Fibroblast of skin of right biceps (primary cell): ENCODE measurements around the gene UBE3B.

Experiments
- DNase-seq: peaks from one replicate; pipeline ENCODE4 v3.0.0-alpha.2; 2013

UBE3B gene

DNA sequence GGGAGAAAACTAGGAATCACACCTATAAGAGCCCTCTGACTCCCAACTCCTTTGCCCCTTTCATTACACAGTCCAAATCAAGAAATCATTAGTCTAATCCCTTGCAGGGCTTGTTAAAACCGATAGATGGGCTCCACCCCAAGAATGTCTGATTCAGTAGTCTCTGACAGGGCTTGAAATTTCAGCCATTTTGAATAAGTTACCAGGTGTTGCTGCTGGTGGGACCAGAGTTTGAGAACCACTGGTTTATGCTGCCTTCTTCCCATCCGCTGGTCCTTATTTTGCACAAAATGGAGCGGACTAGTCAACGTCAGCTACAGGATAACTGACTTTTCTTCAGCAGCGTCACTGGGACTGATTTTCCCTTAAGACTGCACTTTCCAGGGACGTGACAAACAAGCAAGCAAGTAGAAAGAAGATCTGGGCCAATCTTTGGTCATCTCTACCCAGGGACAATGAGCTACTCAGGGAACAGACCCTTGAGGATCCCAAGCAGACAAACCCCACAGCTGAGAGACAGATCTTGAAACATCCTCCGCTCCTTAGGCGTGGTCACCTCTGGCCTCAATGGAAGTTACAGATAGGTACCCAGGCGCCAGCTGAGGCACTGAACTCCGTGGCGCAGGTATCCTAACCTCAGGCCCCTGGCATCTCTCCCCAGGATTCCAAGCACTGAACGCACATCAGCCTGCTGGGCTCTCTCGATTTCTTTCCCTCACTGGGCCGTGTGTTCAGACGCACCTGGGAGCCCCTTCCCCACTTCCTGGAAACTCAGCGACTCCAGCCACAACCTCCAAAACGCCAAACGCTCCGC, 1.2 kb upstream of the UBE3B start:
- DNase-seq = peak; percentile 26

DNA sequence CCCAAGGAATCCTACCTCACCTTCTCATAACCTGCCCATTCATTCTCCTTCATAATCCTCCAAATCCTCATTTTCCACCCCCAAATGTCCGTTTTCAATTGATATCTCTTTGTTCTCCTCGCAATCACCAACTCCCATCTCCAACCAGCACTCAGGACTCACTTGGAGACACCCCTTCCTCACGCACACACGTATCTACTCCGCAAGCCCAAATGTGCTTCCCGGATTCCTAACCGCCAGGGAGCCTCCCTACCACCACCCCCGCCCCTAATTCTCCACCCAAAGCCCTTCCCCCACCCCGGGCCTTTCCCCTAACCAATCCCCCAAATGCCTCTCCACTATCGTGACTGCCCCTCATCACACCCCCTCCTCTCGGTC, 638 bp upstream of the UBE3B start:
- no peak for DNase-seq

DNA sequence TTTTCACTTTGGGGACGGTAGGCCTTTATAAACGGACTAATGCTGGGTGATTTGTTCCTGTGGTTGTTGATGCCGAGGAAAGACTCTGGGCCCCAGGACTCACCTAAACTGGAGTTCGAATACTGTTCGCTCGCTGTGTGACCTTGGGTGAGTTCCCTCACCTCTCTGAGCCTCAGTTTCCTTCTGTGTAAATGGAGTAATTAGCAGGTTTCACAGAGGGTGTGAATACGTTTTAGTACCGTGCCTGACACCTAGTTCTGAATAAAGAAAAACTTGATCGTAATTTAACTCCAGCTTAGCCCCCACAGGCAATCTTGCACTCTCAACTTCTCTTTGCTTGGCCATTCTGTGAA, 505 bp downstream of the UBE3B start:
- DNase-seq = no peak

DNA sequence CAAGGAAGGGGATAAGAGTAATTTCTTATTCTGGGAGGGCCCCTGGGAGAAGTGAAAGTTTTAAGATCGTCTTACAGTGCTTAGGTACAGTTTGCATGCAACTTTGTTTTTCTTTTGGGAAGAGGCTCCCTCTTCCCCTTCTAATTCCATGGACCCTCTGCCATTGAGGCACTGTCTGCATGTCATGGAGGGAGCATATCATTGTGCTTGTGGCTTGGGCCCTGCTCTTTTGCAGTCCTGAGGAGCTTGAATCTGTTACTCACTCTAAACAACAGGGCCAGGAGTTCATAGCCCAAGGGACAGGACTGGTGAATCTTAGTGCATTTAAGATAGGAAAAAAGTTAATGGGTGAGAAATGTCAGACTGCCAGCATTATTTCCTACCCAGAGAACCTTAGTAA, 2.3 kb downstream of the UBE3B start:
- DNase-seq = no peak

DNA sequence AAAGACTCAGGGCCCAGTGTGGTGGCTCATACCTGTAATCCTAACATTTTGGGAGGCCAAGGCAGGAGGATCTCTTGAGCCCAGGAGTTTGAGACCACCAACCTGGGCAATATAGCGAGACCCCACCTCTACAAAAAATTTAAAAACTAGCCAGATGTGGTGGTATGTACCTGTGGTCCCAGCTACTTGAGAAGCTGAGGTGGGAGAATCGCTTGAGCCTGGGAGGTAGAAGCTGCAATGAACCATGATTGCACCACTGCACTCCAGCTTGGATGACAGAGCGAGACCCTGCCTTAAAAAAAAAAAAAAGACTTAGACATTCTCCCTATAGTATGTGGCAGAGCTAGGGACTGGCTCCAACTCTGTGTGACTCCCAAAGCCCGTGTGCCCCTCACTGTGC, 2.9 kb downstream of the UBE3B start:
- DNase-seq = no peak

DNA sequence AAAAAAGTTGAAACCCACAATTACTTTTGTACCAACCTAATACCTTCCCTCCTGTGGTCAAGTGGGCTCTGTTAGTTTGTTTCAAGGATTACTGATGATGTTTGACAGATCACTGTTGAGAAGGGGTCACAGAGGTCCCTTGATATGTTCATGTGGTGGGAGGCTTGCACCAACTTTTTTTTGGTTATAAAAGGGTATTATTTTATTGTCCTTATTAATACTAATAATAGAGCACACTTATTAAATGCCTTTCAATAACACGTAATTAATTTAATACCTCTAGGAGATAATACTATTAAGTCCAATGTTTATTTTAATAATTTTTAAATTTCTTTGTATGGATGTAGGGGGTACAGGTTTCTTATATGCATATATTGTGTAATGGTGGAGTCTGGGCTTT, 4.4 kb downstream of the UBE3B start:
- no peak for DNase-seq

DNA sequence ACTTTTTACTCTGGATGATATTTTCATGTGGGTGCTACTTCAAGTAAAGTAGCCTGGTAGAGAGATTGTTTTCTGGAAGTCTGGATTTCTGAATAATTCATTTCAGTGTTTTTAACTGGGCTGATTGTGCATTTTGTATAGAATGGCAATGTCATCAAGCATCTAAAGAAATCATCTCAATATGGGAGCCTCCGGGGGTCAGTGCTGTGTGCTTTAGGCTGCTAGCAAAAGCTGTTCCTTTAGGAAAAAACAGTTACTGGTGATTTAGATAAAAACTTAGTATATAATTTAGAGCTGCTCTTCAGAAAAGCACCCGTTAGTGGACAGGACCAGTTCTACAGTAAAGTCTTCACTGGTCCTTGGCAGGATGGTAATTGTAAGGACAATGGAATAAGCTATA, 5.1 kb downstream of the UBE3B start:
- no peak for DNase-seq

DNA sequence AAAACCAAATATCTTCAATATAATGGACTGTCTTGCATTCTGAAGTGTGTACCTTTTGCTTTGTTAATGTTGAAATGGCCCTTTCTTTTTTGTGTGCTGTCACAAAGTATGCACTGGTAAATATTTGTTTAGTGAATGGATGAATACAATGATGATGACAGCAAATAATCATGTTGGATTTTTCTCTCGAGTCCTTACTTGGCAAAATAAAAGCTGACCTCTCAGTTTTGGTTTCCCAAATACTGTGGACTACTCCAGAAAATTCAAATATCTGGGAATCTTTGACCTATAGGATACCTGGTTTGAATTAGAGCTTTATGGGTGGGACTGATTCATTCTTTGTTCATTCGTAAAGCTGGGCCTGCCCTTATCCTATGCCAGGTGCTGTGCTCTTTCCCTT, 5.5 kb downstream of the UBE3B start:
- DNase-seq = no peak

DNA sequence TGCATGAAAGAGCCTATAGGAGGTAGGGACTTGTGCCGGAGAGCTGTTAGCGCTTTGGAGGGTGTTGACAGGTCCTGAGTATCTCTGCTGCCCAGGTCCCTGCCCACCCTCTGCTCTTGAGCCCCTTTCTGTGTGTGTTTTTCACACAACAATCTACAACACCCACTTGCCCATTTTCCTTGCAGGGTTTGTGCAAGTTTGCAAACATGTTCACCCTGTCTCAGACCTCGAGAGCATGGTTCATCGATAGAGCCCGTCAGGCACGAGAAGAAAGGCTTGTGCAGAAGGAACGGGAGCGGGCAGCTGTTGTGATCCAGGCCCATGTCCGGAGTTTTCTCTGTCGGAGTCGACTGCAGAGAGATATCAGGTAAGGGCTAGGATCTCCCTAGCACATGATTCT, 5.9 kb downstream of the UBE3B start:
- DNase-seq = no peak

DNA sequence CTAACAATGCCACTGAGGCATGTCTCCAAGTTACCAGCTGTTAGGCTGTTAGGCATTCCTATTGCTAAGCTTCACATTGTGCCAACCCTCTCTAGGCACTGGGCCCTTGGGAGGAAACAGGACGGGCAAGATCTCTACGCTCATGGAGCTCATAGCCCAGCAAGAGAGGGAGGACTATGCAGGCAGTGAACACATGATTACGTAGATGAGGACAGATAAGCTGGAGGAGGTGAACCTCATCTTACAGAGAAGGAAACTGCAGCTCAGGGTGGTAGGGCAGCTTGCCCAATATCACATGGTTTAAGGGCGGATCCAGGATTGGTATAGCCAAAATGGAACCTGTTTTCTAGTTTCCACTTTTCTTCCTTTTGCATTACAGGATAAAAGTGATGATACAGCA, 7.8 kb downstream of the UBE3B start:
- DNase-seq = no peak

DNA sequence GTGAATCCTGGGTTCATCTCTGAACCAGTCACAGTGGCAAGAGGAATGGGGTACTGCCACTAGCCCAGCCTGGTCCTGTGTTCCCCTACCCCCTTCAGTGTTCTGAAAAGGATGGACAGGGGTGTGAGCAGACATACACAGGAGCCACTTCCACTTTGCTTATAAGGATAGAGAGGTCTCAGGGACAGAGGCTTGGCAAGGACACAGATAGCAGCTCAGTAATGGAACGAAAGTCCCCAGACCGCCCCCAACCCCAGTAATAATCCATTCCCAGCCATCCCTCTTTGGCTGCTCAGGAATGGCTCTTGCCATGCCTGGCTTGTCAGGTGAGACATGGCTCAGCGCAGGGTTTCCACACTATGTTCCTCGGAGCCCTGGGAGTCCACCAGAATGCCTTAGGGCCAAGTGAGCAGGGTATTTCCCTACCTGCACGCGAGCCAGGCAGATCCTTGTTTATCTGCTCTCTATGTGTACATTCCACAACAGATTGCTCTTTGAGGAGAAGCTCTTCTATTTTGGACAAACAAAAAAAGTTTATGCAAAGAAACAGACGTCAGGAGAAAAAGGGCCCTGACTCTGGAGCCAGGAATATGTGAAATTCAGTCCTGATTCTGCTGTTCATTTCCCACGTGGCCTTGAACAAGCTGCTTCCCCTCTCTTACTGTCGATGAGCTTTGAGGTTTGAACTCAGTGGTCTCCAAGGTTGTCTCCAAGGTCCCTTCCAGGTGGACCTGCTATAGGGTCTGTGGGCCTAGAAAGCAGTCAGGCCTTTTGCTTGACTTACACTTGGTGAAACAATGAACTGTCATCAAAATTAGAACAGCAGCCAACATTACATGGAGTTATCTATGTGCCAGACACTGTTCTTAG, 10.0 kb downstream of the UBE3B start:
- DNase-seq = no peak

DNA sequence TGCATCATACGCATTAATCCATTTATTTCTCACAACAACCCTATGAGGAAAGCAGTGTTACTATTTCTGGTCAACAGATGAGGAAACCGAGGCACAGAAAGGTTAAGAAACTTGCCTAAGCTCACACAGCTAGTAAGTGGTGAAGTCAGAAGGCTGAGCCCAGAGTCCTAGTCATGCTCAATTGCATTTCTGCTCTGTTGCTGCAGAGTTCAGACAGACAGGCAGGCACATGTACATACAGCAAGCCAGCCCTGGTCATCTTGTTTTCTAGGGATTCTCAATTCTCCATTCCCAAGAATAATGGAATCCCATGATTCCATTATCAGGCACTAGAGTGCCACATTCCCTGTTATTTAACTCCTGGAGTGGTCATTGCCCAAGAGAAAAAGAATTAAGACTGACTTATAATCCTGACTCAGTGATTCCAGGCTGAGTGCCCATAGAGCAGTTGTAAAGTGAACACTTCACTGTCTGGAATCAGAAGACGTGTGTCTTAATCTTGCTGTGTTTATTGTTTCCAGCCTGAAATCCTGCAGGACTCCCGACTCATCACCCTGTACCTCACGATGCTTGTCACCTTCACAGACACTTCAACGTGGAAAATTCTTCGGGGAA, 10.7 kb downstream of the UBE3B start:
- DNase-seq = no peak

DNA sequence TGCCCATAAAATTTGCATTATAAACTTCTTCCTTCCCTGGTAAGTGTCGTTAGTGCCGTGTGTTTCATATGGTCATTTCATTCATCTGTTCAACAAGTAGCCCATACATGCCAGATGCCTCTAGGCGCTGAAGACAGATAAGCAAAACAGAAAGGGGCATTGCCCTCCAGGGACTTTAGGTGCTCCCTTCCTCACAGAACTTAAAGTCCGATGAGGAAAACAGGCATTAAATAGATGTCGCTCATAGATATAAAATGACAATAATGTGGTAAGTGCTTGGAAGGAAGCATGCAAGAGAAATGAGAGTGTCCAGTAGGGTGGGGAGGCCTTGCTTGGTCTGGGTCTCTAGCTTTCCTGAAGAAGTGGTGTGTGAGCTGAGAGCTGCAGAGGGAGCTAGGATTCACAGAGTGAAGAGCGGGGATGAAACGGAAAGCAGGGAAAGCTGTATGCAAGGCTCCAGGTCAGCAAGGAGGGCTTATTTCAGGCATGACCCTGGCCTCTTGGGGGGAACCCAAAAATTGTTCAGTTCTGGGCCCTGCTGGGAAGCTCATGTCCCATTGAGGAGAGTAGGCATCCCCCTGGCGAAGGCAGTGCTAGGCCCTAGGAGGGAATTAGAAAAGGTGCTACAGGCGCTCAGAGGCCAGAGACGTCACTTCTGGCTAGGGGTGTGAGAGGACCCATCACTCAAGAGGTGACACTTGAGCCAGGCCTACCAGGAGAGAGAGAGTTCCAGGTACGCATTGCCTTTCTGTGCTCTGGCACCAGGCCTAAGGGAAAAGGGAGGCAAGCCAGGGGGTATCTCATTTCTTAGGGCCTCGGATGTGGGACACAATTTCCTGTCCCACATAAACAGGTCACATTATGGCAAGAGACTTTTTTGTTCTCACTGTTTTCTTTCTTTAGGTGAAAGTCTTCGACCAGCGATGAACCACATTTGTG, 11.9 kb downstream of the UBE3B start:
- DNase-seq = no peak

DNA sequence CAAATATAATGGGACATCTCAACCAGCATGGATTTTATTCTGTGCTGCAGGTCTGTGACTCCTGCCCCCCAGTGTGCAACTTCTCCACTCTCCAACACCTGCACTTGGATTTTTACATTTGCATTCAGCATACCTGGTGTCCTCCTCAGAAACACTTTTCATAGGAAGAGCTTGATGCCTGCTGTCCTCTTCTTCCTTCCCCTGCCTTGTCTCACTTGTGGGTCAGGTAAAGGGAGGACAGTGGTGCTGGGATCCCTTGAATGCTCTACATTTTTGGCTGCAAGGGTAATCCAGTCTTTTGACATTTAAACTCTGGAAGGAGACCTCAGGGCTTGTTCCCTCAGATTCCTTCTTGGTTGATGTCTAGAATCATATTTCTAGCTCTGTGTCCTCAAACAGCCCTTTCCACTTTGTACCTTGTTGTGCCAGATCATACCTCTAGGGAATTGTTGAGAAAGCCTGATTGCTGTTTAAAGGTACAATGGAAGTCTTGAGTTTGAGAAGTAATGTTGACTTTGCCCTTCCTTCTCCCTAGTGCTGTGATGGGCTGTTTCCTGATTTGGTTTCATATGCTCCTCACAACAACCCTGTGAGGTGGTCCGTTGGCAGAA, 12.6 kb downstream of the UBE3B start:
- DNase-seq = no peak

DNA sequence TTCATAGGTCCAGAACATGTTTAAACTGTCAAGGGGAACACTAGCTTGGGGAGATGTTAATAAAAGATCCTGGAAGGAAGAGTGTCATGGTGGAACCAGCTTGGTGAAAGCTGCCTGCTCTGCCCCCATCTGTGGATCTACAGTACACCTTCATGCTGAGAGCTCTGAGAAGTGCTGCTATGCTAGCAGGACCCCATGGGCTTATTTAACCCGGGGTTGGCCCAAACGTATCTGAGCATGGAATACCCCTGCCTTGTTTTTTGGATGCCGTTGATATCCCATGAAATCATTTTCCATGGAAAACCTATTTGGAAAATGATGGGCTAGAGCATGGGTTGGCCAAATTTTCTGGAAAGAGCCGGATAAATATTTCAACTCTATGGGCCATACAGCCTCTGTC, 14.2 kb downstream of the UBE3B start:
- no peak for DNase-seq

DNA sequence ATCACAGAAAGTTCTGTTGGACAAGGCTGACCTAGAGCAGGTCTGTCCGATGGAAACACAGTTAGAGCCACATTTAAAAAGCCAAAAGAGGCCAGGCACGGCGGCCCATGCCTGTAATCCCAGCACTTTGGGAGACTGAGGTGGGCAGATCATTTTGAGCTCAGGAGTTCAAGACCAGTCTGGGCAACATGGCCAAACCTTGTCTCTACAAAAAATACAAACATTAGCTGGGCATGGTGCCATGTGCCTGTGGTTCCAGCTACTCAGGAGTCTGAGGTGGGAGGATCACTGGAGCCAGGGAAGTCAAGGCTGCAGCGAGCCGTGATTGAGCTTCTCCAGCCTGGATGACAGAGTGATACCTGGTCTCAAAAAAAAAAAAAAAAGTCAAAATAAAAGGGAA, 14.9 kb downstream of the UBE3B start:
- no peak for DNase-seq

DNA sequence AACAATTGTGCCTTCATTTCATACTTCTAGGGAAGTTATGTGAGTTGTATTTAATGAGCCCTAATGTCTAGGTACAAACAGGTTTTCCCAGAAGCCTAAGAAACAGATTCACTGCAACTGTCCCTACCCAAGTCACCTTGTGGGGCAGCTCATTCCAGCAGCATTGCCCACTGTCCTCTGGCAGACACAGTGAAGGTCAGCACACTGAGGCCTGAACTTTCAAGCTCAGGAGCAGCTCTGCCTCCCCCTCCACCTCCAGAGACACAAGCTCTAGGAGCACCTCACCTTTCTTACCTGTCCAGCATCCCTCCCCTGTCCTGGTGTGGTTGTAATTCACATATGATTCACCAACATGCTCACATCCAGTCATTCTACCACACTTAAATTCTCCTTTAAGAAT, 15.7 kb downstream of the UBE3B start:
- DNase-seq = no peak

DNA sequence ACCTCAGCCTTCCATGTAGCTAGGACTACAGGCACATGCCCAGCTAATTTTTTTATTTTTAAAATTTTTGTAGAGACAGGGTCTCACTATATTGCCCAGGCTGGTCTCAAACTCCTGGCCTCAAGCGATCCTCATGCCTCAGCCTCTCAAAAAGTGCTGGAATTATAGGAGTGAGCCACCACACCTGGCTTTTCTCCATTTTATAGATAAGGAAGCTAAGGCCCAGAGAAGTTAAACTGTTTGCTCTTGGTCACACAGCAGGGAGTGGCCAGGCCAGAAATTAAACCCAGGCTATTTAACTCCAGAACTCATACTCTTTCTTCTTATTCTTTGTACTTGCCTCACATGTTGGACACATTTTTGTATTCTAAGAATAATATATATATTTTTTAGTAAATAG, 16.5 kb downstream of the UBE3B start:
- no peak for DNase-seq

DNA sequence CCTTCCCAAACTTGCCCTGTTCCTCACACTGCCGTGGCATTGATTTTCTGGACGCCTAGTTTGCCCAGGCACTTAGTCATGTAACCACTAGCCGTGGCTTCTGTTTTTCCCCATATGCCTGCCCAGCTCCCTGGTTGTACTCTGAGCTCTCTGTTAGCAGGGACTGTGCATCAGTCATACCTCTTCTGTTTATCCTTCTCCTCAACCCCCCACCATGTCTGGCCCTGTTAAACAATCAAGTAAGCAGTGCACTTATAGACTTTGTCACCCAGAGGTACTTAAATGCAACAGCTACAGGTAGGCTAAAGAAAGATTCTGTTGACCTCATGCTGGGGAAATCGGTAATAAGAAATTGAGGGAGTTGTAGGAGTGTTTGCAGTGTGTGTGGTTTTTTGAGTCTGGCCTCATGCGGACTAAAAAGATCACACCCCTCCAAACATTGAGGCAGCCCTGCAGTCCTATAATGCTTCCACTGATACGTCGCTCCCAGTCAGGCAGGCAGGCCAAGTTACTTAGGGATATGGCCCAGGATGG, 17.0 kb downstream of the UBE3B start:
- no peak for DNase-seq

DNA sequence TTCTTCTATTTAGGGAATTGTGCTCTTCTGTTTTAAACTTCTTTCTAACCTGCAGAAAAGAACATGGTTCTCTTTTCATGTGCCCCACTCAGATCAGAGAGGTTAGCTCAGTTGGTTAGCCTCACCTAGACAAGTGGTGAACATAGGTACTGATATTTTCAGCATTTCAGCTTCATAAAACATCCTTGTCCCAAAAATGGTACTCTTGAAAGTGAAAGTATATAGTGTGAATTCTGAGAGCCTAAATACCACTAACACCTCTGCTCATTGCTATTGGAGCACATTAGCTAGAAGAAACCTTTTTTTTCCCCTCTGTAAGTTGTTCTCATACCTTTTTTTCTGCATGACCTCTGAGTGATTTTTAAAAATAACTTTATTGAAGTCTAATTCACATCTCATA, 17.6 kb downstream of the UBE3B start:
- no peak for DNase-seq

DNA sequence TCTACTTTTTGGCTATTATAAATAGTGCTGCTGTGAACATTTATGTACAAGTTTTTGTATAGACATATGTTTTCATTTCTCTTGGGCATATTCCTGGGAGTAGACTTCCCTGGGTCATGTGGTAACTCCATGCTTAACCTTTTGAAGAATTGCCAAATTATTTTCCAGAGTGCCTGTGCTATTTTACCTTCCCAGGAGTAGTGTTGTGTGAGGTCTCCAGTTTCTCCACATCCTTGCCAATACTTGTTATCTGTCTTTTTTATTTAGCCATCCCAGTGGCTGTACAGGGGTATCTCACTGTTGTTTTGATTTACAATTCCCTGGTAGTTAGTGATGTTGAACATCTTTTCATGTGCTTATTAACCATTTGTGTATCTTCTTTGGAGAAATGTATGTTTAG, 18.9 kb downstream of the UBE3B start:
- no peak for DNase-seq

DNA sequence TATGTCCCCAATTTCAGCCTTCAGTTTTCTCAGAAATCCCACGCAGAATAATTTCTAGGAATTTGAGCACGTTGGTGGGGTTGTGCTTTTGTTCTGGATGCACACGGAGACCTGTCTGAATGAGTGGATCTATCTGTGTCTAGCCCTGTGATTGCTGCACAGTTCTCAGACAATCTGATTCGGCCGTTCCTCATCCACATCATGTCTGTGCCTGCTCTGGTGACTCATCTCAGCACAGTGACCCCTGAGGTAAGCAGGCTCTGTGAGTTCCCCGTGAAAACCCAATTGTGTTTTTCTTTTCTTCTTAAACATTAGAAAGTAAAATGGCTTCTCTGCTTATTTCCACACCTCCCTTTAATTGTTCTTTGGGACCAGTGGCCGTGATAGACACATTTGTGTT, 20.2 kb downstream of the UBE3B start:
- DNase-seq = no peak
